ENCODE results near the gene PTGR3. TPM values are rescaled to one million over a fixed set of nuclear protein-coding genes. Genes with fewer than 3 reads are reported as not detected.
"Not testable (repeated sequence)": the region's sequence is repeated elsewhere in the genome, so short reads cannot be mapped to it uniquely, and the experiment has no call there.

Gene PTGR3
- total RNA-seq, 1 donor from 2014 or later, result 19.3 TPM

DNA sequence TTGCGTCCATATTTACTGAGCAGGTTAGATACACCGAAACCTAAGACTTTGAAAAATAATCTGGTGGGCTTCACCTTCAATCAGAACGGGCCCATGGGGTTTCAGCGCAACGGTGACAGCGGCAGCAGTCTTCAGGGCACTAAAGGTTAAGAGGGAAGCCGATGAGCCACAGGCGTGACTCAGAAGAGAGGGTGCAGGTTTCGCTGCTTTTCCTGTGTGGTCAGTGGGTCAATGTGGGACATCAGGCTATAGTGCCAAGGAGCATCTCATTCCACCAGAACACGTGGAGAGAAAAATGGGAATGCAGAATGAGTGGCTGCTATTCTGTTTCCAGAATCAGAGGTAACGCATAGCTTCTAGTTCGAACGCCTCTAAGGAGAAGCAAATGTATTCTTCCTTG, 8.9 kb downstream of the PTGR3 start:
- no peak overlapping the region for H3K27ac Mint-ChIP-seq
- H3K27me3 Mint-ChIP-seq, result no peaks in the 10 kb centered on the region
- H3K4me3 Mint-ChIP-seq, result no peak overlapping the region
- H3K4me1 Mint-ChIP-seq, result peaks cover 4% of the 10 kb centered on the region
- peaks cover 16% of the 10 kb centered on the region for H3K36me3 Mint-ChIP-seq (ENCODE audit: low read depth)
- ATAC-seq (ENCODE audit: low read depth) (no peak), DNase-seq (no peak)
- intact Hi-C loops (cut with micrococcal nuclease), result no loop called here
- CTCF ChIA-PET, result no interaction called here
- H3K9me3 Mint-ChIP-seq, result no peaks in the 10 kb centered on the region
- POLR2A ChIA-PET, result interaction anchor here (1.1 kb wide), 1 partner anchor 10 kb away, joined by 4 read pairs; the partner anchor contains the start of gene TSHZ1
- TF ChIP-seq, protein P1, sequence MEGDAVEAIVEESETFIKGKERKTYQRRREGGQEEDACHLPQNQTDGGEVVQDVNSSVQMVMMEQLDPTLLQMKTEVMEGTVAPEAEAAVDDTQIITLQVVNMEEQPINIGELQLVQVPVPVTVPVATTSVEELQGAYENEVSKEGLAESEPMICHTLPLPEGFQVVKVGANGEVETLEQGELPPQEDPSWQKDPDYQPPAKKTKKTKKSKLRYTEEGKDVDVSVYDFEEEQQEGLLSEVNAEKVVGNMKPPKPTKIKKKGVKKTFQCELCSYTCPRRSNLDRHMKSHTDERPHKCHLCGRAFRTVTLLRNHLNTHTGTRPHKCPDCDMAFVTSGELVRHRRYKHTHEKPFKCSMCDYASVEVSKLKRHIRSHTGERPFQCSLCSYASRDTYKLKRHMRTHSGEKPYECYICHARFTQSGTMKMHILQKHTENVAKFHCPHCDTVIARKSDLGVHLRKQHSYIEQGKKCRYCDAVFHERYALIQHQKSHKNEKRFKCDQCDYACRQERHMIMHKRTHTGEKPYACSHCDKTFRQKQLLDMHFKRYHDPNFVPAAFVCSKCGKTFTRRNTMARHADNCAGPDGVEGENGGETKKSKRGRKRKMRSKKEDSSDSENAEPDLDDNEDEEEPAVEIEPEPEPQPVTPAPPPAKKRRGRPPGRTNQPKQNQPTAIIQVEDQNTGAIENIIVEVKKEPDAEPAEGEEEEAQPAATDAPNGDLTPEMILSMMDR (IDR thresholded peaks at IDR 0.05), result no peak

DNA sequence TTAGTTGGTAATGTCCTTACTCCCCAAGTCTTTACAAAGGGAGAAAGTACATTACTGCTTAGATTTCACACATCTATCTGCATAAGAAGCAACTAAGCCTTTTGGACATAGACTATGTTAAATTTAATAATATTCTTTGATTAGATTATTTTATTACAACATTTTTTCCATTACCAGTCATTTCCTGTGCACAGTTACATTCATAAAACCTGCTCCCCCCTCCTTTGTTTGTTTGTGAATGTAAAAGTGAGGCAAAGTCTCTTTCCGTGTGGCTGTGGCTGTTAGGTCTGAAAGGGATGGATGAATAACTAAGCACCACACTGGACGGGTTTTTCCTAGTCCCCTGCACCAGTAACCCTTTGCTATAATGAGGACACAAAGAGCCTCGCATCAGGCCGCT, 9.6 kb downstream of the PTGR3 start:
- Mint-ChIP-seq H3K4me1 (no peaks in the 10 kb centered on the region), H3K36me3 (ENCODE audit: low read depth) (peaks cover 16% of the 10 kb centered on the region), H3K4me3 (no peak overlapping the region), H3K27ac (no peak overlapping the region), H3K9me3 (no peaks in the 10 kb centered on the region), H3K27me3 (no peaks in the 10 kb centered on the region)
- TF ChIP-seq, protein P1 (IDR thresholded peaks at IDR 0.05), result no peak
- no peak for ATAC-seq (ENCODE audit: low read depth)
- DNase-seq, result no peak
- ChIA-PET POLR2A (no interaction called here), CTCF (no interaction called here)
- intact Hi-C loops (cut with micrococcal nuclease), result no loop called here

DNA sequence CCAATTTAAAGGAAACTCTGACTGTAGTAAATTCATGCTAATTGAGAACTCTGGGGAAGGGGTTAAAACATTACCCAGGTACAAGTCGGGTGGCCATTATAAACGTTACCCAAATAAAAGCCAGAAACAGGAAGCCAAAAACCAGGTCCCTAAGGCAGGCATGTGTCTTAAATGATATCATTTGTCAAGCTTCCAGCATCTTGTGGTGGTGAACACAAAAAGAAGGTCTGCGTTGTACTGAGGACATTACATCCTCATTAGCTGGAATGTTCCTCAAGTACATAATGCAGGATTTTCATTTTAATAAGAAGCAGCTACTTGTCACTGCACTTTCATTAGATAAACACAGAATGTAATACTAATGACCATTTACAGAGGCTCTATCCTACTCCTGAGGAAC, 10.9 kb downstream of the PTGR3 start:
- Mint-ChIP-seq H3K4me3 (no peak overlapping the region), H3K27me3 (no peaks in the 10 kb centered on the region), H3K27ac (no peak overlapping the region), H3K4me1 (no peaks in the 10 kb centered on the region), H3K36me3 (ENCODE audit: low read depth) (peaks cover 16% of the 10 kb centered on the region), H3K9me3 (no peaks in the 10 kb centered on the region)
- TF ChIP-seq, protein P1 (IDR thresholded peaks at IDR 0.05), result no peak
- DNase-seq (no peak), ATAC-seq (ENCODE audit: low read depth) (no peak)
- intact Hi-C loops (cut with micrococcal nuclease), result no loop called here
- CTCF ChIA-PET, result no interaction called here
- POLR2A ChIA-PET, result no interaction called here

DNA sequence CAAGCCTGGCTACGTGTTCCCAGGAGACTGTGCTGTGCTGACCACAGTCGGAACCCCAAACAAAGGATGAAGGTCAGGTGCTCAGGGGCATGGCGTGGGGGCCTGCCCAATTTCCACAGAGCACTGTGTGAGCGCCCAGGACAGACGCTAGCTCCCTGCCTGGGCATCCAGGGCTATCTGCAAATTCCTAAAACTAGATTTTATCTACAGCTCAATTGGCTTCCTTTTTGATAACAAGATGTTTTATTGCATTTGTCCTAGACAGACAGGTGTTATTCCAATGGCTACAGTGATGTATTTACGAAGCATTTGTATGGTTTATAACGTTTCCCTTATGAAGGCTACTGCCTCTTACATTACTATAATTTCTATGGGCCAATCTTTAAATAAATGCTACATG, 16.0 kb downstream of the PTGR3 start:
- peaks cover 8% of the 10 kb centered on the region for H3K27me3 Mint-ChIP-seq
- ATAC-seq (ENCODE audit: low read depth) (no peak), DNase-seq (no peak)
- H3K36me3 Mint-ChIP-seq (ENCODE audit: low read depth), result no peaks in the 10 kb centered on the region
- TF ChIP-seq, protein P1 (IDR thresholded peaks at IDR 0.05), result no peak
- H3K4me1 Mint-ChIP-seq, result no peaks in the 10 kb centered on the region
- POLR2A ChIA-PET, result no interaction called here
- CTCF ChIA-PET, result no interaction called here
- intact Hi-C loops (cut with micrococcal nuclease), result no loop called here
- no peak overlapping the region for H3K27ac Mint-ChIP-seq
- no peaks in the 10 kb centered on the region for H3K9me3 Mint-ChIP-seq
- no peak overlapping the region for H3K4me3 Mint-ChIP-seq

DNA sequence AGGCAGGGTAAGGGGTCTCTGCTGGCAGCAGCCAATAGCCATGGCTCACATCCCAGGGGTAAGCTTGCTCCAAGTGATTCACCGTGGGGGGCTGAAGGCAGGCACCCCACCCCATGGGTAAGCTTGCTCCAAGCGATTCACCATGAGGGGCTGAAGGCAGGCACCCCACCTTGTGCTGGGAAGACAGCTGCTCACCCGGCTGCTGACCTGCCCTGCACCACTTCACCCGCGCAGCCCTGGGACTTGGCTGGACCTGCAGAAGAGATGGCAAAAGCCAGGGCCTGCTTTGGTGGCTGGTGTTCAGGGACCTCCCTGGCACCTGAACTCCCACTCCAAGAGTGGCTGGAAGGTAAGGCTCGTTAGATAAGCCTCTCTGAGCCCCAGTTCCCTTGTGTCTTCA, 19.2 kb downstream of the PTGR3 start:
- TF ChIP-seq, protein P1 (IDR thresholded peaks at IDR 0.05), result no peak
- no peak for ATAC-seq (ENCODE audit: low read depth)
- intact Hi-C loops (cut with micrococcal nuclease), result no loop called here
- ChIA-PET CTCF (no interaction called here), POLR2A (no interaction called here)
- H3K4me1 Mint-ChIP-seq, result no peaks in the 10 kb centered on the region
- H3K27ac Mint-ChIP-seq, result no peak overlapping the region
- no peak for DNase-seq
- peaks cover 14% of the 10 kb centered on the region for H3K27me3 Mint-ChIP-seq
- no peak overlapping the region for H3K4me3 Mint-ChIP-seq
- H3K9me3 Mint-ChIP-seq, result no peaks in the 10 kb centered on the region
- H3K36me3 Mint-ChIP-seq (ENCODE audit: low read depth), result no peaks in the 10 kb centered on the region

DNA sequence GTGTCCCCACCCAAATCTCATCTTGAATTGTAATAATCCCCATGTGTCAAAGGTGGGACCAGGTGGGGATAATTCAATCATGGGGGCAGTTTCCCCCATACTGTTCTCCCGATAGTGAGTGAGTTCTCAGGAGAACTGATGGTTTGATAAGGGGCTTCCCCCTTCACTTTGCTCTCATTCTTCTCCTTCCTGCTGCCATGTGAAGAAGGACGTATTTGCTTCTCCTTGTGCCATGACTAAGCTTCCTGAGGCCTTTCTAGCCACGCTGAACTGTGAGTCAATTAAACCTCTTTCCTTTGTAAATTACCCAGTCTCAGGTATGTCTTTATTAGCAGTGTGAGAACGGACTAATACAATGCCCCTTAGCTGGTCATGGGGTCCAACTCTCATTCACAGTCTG, 21.2 kb downstream of the PTGR3 start:
- H3K4me3 Mint-ChIP-seq; H3K9me3 Mint-ChIP-seq; ATAC-seq (ENCODE audit: low read depth); H3K36me3 Mint-ChIP-seq (ENCODE audit: low read depth); H3K4me1 Mint-ChIP-seq; intact Hi-C loops (cut with micrococcal nuclease); CTCF ChIA-PET; POLR2A ChIA-PET; DNase-seq; H3K27ac Mint-ChIP-seq: not testable (repeated sequence)
- H3K27me3 Mint-ChIP-seq, result peaks cover 21% of the 10 kb centered on the region

Data from activated B cell treated with CpG ODN at 0.5 μM for 24 hours (primary cell).